Globus pallidus (tissue), 1 donor: ENCODE data around the gene ARHGAP6.

Experiments
- DNase-seq: peaks from one replicate; pipeline ENCODE4 v3.0.0-alpha.2; 2015; ENCODE audit warnings: low spot score

The ARHGAP6 gene

DNA sequence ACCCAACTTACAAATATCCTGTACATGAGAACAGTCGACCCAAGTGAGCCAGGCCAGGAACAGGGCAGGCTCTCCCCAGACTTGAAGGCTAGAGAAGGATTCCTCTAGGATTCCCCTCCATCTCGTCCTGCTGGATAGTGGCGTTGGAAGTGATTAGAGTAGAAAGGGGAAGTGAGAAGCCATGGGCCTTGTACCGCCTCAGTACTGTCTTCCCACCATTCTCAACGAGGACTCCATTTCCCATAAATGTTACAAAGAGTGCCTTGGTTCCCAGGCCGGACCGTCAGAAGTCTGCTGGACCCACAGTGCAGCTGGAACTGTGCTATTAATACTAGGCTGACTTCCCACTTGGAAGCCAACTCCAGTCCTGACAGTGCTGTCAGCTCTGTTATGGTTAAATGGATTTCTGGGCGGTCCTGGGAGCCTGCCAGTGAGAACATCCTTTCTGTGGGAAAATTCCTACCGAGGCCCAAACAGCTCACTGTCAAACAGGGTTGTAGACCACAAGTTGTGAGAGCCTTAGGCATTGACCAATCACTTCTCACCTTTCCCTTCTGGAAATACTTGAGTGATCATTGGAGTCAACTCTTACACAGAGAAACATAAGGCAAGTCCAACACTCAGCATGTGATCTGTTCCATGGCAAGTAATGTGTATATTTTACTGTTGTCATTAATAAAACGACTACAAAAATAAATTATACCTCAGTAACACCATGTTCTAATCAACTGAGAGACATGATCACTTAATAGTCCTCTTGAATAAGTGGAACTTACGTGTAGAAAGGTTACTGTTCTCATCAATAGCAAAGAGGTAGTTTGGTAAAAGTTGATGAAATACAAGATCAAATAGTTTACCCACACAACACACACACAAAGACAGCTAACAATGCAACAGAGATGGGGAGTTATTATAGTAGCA is 314.1 kb downstream of the ARHGAP6 start:
- no peak for DNase-seq

DNA sequence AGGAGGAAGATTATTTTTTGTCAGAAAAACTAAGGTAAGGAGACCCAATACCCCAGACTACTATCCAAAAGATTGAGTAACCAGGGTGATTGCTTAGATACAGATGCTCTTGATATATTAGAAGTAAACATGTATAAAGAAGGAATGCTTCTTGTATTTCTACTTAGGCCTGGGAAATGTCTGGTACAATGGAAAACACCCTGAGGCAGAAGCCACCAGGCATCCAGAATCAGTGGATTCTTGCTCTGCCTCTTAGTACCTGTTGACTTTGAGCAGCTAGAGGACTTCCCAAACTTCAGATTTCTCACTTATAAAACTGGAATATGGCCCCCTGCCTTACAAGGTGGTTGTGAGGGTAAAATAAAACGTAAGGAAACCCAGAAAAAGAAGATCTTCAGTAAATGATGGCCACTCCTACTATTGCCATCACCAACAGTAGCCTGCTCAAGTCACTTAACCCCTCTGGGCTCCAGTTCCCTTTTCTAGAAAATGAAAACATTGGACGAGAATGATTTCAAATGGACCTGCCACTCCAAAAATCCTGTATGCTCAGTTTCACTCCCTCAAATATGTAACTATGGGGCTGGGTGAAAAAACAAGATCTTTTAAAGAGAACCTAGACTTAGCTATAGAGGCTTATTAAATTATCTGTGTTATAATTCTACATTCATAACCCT is 315.9 kb downstream of the ARHGAP6 start:
- no peak for DNase-seq

DNA sequence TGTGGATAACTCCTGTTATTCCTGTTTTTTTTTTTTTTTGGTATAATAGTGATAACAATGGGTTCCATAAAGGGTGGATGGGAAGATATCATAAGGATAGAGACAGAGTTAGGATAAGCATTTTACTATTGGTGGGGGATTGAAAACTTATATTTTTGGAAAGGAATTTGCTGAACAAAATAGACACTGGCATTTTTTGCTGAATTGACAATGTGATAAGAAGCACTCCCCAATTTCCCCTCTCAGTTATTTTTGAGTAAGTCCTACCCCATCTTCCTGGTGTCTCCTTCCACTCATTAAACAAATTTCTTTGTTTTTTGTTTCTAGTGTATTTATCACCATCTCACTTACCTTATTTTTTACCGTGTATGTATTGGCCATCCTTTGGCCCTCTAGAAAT is 316.7 kb downstream of the ARHGAP6 start:
- DNase-seq = no peak

DNA sequence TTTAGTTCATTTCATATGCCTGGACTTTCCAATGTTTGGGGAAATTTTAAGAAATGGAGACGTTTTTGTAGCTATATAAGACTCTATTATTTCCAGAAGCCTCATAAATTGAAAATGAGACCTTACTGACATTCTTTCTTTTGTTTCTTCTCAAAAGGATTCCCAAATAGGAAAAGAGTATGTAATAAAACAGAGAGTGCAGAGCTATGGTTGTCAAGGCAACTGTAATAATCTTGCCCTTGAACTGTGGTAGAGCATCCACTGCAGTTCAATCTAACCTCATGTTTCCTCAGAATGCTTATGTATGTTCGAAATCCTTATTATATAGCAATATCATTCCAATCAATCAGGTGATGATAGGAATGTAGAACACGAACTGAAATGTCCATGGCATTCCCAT is 318.4 kb downstream of the ARHGAP6 start:
- DNase-seq = no peak

DNA sequence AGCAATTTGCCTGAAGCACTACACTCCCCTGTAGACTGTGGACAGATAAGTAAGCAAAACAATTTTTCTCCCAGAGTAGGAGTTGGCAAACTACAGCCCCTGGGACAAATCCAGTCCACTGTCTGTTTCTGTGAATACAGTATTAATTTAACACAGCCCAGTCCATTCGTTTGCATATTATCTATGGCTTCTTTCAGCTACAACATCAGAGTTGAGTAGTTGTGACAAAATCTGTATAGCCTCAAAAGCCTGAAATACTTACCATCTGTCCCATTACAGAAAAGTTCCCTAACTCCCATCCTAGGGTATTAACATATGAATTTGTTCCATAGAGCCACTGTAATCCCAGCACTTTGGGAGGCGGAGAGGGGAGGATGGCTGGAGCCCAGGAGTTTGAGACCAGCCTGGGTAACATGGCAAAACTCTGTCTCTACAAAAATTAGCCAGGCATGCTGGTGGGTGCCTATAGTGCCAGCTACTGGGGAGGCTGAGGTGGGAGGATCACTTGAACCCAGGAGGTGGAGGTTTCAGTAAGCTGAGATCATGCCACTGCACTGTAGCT is 319.5 kb downstream of the ARHGAP6 start:
- DNase-seq = no peak

DNA sequence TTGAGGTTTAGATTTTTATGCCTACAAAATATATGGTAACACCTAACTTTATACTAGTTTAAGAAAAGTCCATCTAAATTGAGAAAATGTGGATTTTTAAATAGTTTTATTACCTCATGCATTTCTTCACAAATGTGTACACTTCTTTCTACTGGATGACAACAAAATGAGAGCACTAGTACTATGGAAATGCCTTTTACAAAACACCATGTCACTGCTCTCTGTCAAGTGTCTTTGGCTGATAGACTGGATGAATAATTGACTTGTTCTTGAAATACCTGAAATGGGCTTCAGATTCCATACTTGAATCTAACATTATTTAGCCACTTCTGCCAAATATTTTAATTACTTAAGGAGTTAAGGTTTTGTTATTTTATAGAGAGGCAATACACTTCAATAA is 323.0 kb downstream of the ARHGAP6 start:
- DNase-seq = no peak

DNA sequence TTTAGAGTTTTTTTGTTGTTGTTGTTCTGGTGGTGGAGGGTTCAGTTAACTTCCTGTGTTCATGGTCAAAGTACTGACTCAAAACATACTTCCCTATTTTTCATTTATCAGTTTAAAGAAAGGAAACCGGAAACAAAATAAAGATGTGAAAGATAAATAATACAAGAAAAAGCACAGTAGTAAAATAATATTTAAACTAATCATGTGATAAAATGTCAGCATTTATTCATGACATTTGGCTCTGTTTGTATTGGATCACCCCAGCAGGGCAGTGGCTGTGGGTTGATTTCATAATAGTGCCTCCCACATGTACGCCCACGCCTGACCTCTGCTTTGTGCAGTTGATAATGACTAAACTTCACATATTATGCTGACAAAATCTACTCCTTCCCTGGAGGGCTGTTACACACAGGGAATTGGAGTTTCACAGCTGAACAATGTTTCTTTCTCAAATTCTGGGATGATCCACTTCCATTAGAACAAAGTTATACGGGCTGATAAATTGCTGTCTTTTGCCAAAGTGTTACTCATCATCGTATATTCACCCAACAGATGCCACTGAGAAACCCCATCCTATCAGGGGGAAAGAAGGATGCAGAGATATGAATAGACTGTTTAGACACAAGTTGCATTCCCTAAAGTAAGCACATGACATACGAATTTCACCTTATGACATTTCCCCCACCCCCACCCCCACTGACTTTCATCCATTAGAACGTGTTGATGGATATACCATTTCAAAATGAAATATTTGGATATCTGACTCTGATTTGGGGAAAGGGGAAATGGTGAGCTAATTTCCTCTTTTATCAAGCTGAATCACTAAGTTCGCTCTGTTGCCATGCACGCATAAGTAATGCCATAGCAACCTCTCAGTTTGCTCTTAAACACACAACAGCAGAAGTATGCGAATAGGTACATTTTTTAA is 324.2 kb downstream of the ARHGAP6 start:
- no peak for DNase-seq

DNA sequence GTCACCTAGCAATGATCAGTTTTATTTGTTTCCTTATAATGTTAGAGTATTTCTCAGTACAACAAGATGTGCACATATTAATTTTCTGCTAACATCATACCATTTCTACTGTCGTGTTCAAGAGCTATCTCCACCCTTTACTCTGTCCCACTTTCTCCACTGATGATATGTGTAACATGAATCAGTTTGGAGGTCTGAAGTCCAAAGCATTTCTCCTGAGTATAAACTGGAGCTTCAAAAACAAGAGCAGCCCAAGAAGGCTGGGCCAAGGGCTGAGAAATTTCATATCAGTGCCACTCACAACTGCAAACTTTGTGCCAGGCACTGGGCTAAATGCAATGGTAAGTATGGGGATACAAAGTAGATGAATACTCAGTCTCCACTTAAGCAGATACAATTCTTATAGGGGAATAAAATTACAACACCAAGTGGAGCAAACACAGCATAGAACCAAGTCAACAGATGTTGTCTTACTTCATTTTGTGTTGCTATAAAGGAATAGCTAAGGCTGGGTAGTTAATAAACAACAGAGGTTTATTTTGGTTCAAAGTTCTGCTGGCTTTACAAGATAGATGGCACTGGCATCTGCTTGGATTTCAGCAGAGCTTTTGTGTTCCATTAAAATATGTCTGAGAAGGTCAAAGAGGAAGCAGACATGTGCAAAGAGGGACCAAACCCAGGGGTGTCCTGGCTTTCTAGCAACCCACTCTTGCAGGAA is 328.3 kb downstream of the ARHGAP6 start:
- no peak for DNase-seq

DNA sequence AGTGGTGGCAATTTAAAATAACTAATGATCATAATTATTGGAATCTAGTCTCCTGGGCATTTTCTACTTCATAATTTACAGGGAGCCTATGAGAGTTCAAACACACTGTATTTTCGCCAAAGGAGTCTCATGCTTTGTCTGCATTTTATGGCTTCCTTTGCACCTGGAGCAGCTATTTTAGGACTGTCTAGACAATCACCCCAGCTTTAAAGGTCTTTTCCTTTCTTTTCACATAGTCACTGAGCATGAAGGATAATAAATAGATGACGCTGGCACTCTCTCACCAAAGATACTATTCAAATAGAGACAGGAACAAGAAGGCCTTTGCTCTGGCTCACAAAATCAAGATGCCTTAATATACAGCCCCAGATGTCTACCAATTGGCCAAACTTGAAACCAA is 329.5 kb downstream of the ARHGAP6 start:
- DNase-seq = no peak

DNA sequence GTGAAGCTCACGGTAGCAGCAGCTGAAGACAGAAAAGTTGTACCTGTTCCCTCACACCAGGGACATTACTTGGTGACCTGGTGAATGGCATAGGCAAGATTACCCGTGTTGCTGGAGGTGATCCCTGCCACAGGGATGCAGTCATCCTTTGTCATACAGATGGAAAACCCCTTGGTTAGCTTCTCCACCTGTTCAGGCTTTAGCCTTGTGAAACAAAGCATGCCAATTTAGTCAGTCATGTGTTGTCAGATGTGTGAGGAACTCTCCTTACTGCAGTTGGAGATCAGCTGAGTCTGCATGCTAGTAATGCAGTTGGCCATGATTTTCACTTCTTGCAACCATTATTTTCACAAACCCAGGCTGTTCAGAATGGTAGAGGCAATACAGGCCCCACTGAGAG is 331.6 kb downstream of the ARHGAP6 start:
- no peak for DNase-seq

DNA sequence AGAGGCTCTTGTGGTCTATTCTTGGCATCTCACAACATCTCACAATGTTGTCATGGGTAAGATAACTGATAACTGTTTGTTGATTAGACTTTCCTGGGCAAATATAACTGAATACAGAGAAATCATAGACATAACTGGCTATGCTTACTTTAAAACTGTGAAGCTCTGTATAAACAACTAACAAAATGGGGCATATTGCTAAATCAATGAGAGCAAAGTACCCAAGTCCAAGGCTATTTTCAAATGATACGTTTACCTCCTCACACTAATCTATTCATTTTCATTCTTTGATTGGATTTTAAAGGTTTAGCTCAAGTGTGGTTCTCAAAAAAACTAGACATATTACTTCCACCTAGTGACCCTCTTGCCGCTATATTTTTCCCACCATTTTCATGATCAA is 333.9 kb downstream of the ARHGAP6 start:
- DNase-seq = no peak

DNA sequence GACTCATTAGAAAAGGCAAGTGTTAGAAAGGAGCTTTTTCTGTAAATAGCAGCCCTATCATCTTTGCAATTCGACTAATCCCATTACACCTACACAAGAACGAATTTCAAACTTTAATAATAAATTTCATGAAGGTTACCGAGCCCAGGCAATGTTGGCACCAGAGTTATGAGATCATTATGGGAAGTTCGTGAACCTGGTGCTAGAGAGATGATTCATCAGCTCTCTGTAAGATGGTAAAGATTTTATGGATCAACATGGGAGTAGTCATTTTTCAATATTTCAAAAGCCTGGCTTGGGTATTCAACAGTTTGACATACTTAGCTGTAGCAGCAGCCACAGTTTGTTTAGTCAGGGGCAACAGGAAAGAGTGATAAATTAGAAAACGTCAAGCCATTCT is 336.7 kb downstream of the ARHGAP6 start:
- DNase-seq = no peak

DNA sequence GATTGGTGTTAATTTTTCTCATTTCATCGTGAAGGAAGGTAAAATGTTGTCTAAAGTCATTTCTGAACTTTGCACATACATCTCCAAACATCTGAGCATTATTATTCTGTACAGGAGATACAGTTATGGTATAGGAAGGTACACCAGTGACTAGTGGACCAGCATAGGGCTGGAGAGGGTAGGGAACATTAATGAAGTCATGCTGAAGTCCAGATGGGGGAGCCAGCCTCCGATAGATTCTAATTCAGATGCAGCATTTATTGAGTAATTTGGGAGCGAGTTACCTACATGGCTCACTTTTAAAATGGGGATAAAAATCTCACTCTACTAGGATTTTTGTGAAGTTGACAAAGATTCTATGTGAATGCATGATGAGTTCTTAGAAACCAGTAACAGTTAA is 337.6 kb downstream of the ARHGAP6 start:
- DNase-seq = no peak

DNA sequence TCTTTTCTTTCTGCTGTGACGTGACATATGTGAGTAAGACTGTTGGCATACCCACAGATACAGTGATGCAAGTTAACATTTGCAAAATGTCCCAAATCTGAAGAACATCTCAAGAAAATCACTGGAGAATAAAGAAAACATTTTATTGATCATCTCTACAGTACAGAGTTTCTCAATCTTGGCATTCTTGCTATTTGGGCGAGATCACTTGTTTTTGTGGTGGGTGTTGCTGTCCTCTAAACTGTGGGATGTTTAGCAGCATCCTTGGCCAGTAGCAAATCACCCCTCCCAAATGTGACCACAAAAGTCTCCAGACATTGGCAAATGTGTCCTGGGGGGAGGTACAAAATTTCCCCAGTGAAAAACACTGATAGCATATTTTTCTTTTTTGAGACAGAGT is 343.7 kb downstream of the ARHGAP6 start:
- DNase-seq = no peak

DNA sequence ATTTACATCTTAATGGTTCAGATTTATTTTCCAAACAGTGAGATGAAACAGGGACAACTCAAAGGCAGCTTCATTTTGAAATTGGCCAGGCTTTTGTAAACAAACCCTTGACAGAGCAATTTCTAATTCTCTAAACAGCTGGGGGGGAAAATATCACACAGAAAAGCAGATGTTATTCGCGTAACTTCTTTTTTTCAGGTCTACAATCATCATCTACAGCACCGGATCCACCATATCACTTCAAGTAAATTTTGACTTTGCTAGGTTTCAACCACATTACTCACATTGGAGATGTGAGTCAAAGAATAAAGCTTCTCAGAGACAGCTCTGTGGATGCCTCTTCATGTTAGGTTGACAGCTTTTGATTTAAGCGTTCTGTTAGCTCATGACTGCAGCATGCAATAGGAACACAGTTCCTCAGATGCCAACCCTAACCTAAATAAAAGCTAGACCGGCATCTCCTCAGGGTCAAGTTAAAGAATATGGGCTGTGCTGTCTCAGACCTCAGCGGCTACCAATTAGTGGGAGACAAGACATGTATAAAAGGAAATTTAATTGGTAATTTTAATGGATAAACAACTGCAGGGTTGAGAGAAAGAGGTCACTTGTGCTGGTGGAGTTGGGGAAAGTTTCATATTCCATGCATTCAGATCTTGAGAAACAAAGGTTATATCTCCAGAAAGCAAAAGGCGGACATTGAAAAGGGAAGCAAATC is 345.8 kb downstream of the ARHGAP6 start:
- no peak for DNase-seq

DNA sequence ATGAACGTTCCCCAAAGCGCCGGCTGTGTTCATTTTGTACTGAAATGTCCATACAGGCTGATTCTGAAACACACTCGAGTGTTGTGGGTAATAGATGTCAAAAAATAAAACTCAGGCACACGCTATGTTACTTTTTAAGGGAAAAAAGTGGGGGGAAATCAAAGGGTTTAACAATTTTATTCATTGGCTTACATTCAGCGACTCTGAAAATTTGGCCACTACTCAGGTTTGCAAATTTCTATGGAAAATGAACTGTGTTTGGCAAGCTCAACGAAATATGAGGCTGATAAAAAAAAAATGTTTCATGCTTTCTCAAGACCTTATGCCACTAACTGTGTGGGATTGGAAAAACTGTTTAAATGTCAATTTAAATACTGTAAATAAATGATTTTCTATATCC is 354.0 kb downstream of the ARHGAP6 start:
- no peak for DNase-seq

DNA sequence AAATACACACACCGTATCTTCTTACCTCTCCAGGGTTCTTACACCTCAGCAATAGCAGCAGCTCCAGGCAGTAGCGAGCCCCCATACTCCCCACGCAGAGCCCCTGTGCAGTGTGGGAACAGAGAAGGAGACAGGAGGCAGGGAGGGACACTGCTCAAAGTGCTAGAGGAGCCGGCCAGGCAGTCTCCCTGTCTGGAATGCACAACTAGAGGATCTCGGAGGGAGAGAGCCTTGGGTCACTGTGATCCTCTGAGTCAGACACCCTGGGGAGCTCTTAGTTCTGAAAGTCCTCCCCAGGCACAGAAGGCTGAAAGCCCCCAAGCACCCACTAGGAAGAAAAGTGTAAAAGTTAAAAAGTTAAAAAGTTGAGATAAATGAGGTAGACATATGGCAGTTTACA is 356.5 kb downstream of the ARHGAP6 start:
- no peak for DNase-seq

DNA sequence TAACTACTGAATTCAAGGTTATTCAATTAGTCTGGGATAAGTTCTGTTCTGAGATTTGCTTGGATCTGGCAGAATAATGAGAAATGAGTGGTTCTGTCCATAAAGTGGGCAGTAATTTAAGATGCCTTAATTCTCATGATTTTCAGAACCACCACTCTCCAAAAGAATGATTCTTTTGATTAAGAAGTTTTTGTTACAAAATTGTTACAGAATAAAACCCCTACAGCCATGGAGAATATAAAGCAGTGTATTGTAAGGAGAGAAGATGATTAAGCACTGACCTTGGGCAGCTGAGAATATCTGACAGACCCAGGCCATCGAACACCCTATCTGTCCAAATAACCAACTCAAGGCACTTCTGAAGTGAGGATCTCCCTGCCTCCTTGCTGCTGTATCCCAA is 360.1 kb downstream of the ARHGAP6 start:
- DNase-seq = no peak

DNA sequence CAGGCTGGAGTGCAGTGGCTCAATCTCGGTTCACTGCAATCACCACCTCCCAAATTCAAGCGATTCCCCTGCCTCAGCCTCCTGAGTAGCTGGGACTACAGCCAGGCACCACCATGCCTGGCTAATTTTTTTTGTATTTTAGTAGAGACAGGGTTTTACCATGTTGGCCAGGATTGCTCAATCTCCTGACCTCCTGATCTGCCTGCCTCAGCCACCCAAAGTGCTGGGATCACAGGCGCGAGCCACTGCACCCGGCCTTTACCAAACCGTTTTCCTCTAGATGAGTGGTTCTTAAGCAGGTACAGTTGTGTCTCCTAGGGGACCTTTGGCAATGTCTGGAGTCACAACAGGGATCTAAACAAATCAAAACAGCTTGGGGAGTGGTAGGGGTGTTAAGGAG is 360.9 kb downstream of the ARHGAP6 start:
- no peak for DNase-seq

DNA sequence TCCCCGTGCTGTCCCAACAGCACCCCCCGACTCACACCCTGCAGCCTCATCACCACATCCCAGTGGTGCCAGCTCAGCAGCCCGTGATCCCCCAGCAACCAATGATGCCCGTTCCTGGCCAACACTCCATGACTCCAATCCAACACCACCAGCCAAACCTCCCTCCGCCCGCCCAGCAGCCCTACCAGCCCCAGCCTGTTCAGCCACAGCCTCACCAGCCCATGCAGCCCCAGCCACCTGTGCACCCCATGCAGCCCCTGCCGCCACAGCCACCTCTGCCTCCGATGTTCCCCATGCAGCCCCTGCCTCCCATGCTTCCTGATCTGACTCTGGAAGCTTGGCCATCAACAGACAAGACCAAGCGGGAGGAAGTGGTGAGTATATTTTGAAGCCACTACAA is 367.1 kb downstream of the ARHGAP6 start:
- no peak for DNase-seq

DNA sequence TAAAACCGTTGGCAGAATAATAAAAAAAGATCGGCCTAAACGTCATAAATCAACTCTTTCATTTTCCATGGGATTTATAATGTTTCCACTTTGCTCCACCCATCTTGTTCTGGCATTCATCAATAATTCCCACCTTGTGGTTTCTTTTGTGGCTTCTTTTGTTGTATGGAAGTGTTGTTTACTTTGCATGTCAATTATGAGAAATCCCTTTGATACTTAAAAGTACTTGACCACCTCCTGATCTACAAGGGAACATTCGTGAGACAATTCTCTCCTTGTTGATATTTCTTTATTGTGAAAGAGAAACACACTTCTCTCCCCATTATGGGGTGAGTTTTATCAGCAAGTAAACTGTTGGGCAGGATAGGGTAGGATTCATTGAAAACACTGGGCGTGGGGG is 369.7 kb downstream of the ARHGAP6 start:
- no peak for DNase-seq
